DND-41 (cell line): ENCODE results near the gene RABGAP1.

Experiments used
- ATAC-seq: fragments of 200-7000 bp; cut with Tn5 transposase; 3 replicates; pipeline ENCODE4 v1.9.1; 2021; ENCODE audit warnings: low read depth; ENCODE audit not compliant: insufficient read depth
- DNase-seq: peaks from one replicate; pipeline ENCODE4 v3.0.0-alpha.2; 2020
- H2AFZ ChIP-seq: 2 replicates; pipeline ENCODE4 v1.6.0; 2012; ENCODE audit warnings: low read depth, low read length
- H3K27ac ChIP-seq: 2 replicates; pipeline ENCODE4 v1.5.1; 2012; ENCODE audit warnings: low read length, inconsistent platforms
- H3K27me3 ChIP-seq: fragments of 200-600 bp; sonication (generic); 2 replicates; pipeline ENCODE4 v1.6.0; 2012; ENCODE audit warnings: low read length, mild to moderate bottlenecking, inconsistent platforms; ENCODE audit not compliant: insufficient read depth, poor library complexity
- H3K36me3 ChIP-seq: 2 replicates; pipeline ENCODE4 v1.5.1; 2012; ENCODE audit warnings: low read length, inconsistent platforms; ENCODE audit not compliant: insufficient read depth
- H3K4me1 ChIP-seq: 2 replicates; pipeline ENCODE4 v1.5.1; 2012; ENCODE audit warnings: mild to moderate bottlenecking, low read length; ENCODE audit not compliant: insufficient read depth
- H3K4me2 ChIP-seq: 2 replicates; pipeline ENCODE4 v1.6.0; 2012; ENCODE audit warnings: mild to moderate bottlenecking, moderate library complexity, low read length, inconsistent platforms; ENCODE audit not compliant: insufficient read depth
- H3K4me3 ChIP-seq, 2 experiments: fragments of 200-600 bp in 1 of 2; shearing (Covaris generic) in 1 of 2; 2 replicates each; pipeline ENCODE4 v1.5.1; 2012 to 2016; ENCODE audit warnings: inconsistent platforms in 2 of 2, low read length in 2 of 2, mild to moderate bottlenecking in 2 of 2, low read depth in 1 of 2, moderate library complexity in 1 of 2
- H3K79me2 ChIP-seq: 2 replicates; pipeline ENCODE4 v1.6.0; 2012; ENCODE audit warnings: low read length, inconsistent platforms; ENCODE audit not compliant: insufficient read depth
- H3K9ac ChIP-seq: 2 replicates; pipeline ENCODE4 v1.6.0; 2012; ENCODE audit warnings: low read depth, mild to moderate bottlenecking, inconsistent platforms, low read length, moderate library complexity
- H3K9me3 ChIP-seq: 2 replicates; pipeline ENCODE4 v1.5.1; 2012; ENCODE audit warnings: low read length, moderate library complexity, mild to moderate bottlenecking, inconsistent platforms; ENCODE audit not compliant: insufficient read depth, severe bottlenecking
- H4K20me1 ChIP-seq: 2 replicates; pipeline ENCODE4 v1.6.0; 2012; ENCODE audit warnings: low read length; ENCODE audit not compliant: insufficient read depth
- EZH2 ChIP-seq: IDR thresholded peaks from 3 replicates; pipeline ENCODE4 v1.6.1; 2012; ENCODE audit warnings: borderline replicate concordance, low read depth, mild to moderate bottlenecking, moderate library complexity, low read length, inconsistent platforms; ENCODE audit not compliant: severe bottlenecking
- TF ChIP-seq, protein P1 (sequence below): IDR thresholded peaks from 2 replicates; pipeline ENCODE4 v1.5.1; 2012; ENCODE audit warnings: borderline replicate concordance, low read length, moderate library complexity, mild to moderate bottlenecking; ENCODE audit not compliant: poor library complexity, severe bottlenecking; ENCODE audit errors: extremely low read depth

RABGAP1 gene

DNA sequence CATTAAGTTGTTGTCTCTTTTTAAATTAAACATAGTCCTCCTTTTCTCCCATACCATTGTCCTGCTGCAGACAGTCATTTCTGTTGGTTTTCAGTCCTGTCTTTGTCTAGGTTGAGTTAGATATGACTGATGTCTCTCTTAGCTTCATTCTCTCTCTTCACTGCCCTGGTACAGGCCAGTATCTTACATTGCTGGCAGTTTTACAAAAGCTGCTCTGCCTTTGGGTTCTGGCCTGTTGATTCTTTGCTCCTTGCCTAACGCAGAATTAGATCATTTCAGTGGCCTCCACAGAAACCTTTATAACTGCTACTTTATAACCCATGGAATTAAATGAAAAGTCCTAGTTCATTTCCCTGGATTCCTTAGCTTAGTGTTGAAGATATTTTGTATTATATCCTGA lies 126.3 kb downstream of the RABGAP1 start:
- Histone ChIP-seq H3K27ac (no peak overlapping the region), H3K9ac (no peak overlapping the region), H3K4me3 (no peak overlapping the region), H2AFZ (no peak overlapping the region), H4K20me1 (no peaks in the 10 kb centered on the region), H3K4me1 (no peaks in the 10 kb centered on the region), H3K4me2 (no peak overlapping the region), H3K9me3 (no peaks in the 10 kb centered on the region), H3K27me3 (no peaks in the 10 kb centered on the region), H3K79me2 (no peaks in the 10 kb centered on the region), H3K36me3 (peaks cover 41% of the 10 kb centered on the region)
- TF ChIP-seq EZH2 = no peak
- TF ChIP-seq, protein P1, sequence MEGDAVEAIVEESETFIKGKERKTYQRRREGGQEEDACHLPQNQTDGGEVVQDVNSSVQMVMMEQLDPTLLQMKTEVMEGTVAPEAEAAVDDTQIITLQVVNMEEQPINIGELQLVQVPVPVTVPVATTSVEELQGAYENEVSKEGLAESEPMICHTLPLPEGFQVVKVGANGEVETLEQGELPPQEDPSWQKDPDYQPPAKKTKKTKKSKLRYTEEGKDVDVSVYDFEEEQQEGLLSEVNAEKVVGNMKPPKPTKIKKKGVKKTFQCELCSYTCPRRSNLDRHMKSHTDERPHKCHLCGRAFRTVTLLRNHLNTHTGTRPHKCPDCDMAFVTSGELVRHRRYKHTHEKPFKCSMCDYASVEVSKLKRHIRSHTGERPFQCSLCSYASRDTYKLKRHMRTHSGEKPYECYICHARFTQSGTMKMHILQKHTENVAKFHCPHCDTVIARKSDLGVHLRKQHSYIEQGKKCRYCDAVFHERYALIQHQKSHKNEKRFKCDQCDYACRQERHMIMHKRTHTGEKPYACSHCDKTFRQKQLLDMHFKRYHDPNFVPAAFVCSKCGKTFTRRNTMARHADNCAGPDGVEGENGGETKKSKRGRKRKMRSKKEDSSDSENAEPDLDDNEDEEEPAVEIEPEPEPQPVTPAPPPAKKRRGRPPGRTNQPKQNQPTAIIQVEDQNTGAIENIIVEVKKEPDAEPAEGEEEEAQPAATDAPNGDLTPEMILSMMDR = no peak
- DNase-seq = no peak
- no peak for ATAC-seq

DNA sequence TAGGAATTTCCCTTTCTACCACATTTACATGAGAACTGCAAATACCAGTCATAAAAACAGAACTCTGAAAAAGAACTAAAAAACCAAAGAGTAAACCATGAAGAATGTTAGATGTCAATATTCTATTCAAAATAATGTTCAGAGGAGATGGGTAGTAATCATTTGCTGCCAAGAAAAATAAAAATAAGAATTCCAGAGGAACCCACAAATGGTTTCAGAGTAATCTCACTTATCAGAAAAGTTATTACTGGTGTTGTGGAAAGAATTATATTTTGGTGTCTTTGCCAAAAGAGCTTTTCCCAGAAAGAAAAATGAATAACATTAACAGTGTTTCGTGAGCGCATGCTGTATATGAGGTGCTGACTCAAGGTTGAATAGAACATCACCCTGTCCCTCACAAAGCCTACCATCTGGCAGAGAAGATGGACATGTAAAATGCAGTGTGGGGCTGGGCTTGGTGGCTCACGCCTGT lies 128.2 kb downstream of the RABGAP1 start:
- Histone ChIP-seq H3K9ac (no peak overlapping the region), H3K27me3 (no peaks in the 10 kb centered on the region), H3K4me3 (no peak overlapping the region), H3K4me1 (no peaks in the 10 kb centered on the region), H3K9me3 (no peaks in the 10 kb centered on the region), H4K20me1 (no peaks in the 10 kb centered on the region), H2AFZ (no peak overlapping the region), H3K36me3 (peaks cover 42% of the 10 kb centered on the region), H3K4me2 (no peak overlapping the region), H3K79me2 (no peaks in the 10 kb centered on the region), H3K27ac (no peak overlapping the region)
- DNase-seq = no peak
- TF ChIP-seq, protein P1 = no peak
- TF ChIP-seq EZH2 = no peak
- ATAC-seq = no peak

DNA sequence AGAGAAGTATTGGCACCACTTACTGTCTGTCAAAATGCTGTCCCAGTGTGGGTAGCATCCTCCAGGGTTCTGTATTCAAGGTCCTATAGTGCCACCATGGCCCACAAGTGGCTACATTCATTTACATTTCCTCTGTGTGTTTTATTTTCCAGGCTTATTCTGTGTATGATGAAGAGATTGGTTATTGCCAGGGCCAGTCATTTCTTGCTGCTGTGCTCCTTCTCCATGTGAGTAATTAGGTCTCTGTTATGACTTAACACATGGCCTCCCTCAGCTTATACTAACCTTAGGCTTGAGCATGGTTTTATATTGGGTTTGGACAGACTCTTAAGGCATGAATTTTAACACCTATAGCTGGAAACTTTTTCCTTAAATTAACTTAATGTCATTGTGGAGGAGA lies 129.4 kb downstream of the RABGAP1 start:
- H3K27ac ChIP-seq = no peak overlapping the region
- ATAC-seq (no peak), DNase-seq (no peak)
- no peak overlapping the region for H3K4me2 ChIP-seq
- no peaks in the 10 kb centered on the region for H3K27me3 ChIP-seq
- TF ChIP-seq EZH2 = no peak
- TF ChIP-seq, protein P1 = no peak
- H2AFZ ChIP-seq = no peak overlapping the region
- H3K4me3 ChIP-seq = no peak overlapping the region
- no peak overlapping the region for H3K9ac ChIP-seq
- H3K9me3 ChIP-seq = no peaks in the 10 kb centered on the region
- H3K4me1 ChIP-seq = no peaks in the 10 kb centered on the region
- no peaks in the 10 kb centered on the region for H4K20me1 ChIP-seq
- peaks cover 41% of the 10 kb centered on the region for H3K36me3 ChIP-seq
- no peaks in the 10 kb centered on the region for H3K79me2 ChIP-seq
